Renal cortex interstitium (tissue), 11 donors: Measurements from ENCODE around the gene GPR132. TPM values are rescaled to one million over a fixed set of nuclear protein-coding genes. Genes with fewer than 3 reads are reported as not detected.
"Not testable (repeated sequence)": the region's sequence is repeated elsewhere in the genome, so short reads cannot be mapped to it uniquely, and the experiment has no call there.

Experiments used
- DNase-seq, 11 donors: peaks; one replicate each; pipeline ENCODE4 v3.0.0-alpha.2; 2013; ENCODE audit warnings: low read depth in 9 of 11, low spot score in 4 of 11; ENCODE audit errors: extremely low read depth in 1 of 11
- polyA plus RNA-seq, 3 donors: library from polyadenylated mRNA; unstranded; fragments of 120-200 nt; gene quantifications; one replicate each; pipeline ENCODE4 v1.2.1, GENCODE V29; 2013; ENCODE audit not compliant: insufficient read length in 3 of 3

Gene GPR132
- polyA plus RNA-seq, 3 donors = 0.26 to 0.83 (median 0.50) TPM

DNA sequence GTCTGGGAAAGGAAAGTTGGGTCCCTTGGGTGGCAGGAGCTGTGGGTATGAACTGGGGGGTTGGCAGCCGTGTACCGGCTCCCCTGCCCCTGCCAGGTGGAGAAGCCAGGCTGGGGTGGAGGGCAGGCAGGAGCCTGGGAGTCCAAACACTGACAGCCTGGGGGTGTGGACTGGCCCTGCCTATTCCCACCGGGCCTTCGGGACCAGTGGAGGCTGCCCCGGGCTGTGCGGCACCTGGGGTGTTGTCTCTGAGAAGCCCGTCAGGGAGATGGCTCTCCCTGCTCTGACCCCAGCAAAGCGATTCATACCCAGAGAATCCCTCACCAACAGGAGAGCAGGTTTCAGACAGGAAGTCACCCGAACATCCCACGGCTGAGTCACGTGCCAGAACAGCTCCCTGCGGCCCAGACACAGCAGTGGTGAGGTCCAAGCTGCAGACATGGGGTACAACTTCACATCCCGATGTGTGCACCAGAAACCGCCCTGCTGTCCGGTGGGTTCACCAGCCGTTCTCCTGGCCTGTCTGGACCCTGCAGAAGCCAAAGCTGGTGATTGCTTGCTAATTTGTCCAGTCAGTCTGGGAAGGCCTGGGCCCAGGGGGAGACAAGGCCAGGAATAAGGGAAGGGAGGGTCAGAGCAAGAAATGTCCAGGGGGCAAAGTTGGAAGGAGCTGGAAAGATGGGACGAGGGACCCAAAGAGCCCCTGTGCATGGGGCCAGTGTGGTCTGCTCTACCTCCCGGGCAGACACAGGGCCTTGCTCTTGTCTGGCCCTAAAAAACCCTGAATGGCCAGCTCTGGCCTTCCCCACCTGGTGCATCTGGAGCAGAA is 2.1 kb upstream of the GPR132 start:
- no peak for DNase-seq

DNA sequence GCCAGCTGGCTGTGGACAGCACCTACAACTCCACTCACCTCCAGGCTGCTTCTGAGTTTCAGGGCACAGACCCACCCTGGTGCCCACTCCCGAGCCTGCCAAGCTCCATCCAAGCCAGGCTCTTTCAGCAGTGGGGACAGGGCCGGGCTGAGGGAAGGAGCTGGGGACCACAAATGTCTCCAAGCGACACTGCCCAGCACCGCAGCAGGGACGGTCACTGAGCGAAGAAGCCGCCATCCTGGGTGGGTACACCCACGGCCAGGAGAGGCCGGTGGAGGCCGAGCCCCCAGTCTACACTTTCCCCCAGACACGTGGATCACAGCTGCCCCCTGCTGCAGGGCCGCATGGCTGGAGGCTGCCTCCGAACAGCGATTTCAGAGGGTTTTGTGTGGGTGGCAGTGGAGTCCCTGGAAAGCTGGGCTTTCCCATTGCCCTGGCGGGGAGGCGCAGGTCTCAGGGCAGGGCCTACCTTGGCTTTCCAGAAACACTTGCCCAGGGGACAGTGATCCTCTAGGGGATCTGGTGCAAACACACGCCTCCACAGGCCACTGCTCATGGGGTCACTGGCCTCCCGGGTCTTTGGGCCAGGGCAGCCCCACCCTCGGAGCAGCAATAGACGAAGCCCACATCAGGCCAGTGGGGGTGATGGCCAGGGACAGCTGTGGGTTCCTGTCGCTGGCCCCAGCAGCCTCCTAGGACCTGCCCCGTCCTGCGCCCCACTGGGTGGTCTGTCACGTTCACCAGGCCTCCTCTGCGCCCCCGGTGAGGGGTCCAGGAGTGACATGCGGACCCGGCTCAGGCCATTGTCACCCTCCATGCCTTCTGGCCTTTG is 1.2 kb upstream of the GPR132 start:
- DNase-seq = no peak

DNA sequence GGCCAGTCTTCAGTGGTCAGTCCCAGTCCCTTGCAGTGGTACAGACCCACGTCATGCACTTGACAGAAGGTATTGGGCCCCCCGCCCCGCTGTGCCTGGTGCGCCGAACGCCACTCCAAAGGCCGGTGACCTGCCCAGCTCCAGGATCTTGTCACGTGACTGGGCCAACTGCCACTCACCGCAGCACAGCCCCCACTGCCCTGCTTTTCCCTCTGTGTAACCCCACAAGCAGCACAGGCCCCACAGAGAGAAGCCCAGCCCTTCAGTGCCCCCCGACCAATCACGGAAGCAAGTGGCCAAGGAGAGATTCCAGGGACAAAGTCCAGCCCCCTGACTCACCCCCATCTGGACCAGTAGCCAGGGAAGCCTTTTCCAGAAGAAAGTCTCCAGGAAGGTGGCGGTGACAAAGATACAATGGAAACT is 498 bp downstream of the GPR132 start:
- DNase-seq = no peak

DNA sequence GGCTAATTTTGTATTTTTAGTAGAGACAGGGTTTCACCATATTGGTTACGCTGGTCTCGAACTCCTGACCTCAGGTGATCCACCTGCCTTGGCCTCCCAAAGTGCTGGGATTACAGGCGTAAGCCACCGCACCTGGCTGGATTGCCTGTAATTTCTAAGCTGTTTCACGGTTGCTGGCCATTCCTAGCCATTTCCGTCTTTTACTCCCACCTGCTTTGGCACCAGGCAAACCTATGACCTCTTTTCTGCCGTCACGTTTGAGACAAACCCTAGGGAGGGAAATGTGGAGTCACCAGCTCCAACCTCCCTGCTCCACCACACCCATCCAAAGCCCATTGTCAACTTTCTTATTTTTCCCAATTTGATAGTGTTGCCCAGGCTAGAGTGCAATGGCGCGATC is 1.2 kb downstream of the GPR132 start:
- DNase-seq = no peak

DNA sequence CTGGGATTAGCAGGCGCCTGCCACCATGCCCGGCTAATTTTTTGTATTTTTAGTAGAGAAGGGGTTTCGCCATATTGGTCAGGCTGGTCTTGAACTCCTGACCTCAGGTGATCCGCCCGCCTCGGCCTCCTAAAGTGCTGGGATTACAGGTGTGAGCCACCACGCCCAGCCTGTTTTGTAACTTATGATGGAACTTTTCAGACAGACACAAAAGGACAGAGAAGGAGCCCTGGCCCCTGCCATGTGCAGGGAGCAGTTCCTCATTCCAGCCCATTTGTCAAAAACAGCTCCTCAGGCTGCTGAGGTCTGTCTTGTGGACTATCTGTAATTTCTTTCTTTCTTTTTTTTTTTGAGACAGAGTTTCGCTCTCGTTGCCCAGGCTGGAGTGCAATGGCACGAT is 1.7 kb downstream of the GPR132 start:
- not testable (repeated sequence) for DNase-seq

DNA sequence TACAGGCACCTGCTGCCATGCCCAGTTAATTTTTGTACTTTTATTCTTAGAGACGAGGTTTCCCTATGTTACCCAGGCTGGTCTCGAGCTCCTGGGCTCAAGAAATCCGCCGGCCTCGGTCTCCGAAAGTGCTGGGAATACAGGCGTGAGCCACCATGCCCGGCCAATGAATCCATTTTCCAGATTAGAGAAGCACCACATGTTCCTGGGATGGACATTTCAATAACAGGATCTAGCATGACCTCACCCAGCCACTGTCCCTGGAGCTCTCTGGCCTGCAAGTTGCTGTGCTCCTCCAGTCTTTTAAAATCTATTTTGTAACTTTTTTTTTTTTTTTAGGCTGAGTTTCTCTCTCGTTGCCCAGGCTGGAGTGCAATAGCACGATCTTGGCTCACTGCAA is 2.2 kb downstream of the GPR132 start:
- DNase-seq = no peak

DNA sequence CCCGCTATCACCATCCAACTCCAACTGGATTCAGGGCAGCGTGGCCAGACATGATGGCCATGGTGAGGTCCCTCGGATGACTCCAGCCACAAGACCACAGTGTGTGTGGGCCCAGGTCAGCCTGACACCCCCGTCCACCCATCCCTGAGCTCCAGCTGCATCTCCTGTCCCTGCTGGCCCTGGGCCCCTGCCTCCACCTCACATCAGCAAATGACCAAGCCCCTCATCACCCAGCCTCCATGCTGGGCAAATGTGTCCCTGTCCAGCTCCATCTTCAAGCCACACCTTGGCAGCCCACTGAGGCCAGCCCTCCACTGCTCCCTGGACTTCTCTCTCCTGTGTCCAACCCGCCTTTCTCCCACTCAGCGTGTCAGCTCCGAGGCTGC is 3.2 kb downstream of the GPR132 start:
- no peak for DNase-seq

DNA sequence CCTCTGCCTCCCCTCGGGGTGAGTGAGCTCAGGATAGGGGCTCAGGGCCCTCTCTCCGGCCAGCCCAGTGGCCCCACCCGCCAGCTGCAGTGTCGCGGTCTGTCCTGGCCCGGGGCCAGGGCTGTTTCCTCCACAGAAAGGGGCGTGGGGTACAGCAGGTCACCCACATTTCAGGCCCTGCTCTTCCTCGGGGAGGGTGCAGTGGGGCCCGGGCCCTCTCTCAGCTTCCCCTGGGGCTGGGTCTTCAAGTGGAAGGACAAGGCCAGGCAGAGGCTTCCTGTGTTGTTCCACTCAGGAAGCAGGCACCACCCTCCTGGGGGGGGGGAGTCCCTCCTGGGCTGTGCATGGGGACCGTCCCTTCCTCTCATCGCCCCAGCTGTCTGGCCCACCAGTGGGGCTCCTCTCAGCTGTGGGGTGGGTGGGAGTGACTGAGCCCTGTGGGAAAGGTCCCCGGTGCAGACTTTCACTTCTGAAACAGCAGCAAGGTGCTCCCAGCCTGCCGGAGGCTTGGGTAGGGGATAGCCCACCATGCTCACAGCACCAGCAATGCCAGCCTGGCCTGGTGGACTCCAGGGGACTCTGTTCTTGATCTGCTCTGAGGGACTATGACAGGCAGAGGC is 3.7 kb downstream of the GPR132 start:
- DNase-seq = no peak

DNA sequence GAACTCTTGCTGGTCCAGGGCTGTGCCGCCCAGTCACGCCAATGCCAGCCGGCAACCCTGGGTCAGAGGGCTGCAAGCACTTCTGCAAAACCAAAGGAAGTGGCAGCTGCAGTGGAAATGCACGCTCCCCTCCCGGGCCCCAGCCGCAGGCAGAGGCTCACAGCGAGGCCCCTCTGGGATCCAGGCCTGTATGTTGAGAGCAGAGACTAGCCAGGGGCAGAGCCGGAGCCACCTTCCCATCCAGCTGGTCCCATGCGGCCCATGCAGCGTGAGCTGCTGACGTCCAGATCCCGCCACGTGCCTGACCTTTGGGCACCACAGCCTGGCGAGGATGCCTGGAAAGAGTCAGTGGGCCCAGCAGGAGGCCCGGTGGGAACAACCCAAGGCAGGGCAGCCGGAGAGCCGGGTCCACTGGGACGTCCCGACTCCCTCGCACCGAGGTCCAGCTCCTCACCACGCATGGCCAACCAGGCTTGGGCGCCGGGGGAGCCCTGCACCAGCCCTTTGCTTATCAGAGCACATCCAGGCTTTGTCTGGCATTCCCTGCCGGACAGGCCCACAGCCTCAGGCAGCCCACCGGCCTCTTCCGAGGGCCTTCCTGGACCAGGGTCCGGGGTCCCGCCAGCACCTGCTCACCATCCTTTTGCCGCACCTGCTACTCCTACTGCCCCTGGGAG is 4.3 kb downstream of the GPR132 start:
- no peak for DNase-seq

DNA sequence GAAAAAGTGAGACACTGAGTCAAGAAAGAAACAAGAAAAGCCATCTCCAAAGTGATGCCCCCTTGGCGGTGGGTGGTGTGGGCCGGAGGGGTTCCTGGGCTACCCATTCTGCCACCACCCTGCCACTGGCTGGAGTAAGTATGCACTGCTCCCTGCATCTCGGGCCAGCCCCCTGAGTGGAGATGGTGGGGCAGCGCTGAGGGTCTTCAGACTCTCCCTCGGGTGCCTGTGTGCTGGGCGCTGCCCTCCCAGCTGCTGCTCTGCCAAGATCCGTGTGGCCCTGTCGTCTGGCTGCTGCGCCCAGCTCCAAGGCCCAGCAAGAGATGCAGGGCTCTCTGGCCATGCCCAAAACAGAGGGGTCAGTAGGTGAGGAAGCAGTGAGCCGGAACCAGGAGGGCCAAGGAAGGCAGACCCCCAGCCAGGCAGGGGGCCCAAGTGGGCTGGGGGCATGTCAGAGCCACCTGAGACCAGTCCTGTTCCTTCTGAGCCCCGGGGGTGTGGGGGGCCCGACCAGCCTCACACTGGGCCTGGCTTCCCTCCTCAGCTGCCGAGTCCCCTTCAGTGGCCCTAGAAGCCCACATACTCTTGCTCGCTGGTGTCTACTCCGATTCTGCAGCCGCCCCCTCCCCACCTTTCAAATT is 5.2 kb downstream of the GPR132 start:
- DNase-seq = no peak

DNA sequence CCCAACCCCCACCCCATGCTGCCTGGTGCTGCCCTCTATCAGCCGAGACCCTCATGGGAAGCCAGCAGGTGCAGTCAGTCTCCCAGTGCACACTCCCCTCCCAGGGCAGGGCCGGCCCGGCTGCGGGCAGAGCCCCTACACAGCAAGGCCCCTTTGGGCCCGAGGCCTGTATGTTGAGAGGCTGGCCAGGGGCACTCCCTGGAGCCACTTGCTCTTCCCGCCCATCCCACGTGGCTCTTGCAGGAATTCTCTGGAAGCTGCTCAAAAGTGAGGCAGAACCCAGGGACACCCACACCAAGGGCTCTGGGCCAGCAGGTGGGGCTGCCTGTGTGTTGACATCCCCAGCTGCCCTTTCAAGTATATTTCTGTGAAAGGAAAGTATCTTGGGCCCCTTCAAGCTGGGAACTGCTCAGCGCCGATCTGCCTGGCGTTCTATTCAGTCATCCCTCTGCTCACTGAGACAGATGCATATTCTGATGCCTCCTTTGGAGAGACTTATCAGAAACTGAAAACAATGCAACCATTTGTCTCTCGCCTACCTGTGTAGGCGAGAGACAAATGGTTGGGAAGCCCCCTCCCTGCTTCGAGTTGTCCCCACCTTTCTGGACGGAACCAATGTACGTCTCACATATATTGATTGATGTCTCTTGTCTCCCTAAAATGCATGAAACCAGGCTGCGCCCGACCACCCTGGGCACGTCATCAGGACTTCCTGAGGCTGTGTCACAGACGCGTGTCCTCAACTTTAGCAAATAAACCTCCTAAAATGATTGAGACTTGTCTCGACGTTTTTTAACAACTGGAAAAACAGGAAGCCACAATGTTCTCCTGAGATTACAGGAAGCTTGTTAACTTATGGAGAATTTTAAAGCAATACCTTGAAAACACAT is 6.0 kb downstream of the GPR132 start:
- no peak for DNase-seq

DNA sequence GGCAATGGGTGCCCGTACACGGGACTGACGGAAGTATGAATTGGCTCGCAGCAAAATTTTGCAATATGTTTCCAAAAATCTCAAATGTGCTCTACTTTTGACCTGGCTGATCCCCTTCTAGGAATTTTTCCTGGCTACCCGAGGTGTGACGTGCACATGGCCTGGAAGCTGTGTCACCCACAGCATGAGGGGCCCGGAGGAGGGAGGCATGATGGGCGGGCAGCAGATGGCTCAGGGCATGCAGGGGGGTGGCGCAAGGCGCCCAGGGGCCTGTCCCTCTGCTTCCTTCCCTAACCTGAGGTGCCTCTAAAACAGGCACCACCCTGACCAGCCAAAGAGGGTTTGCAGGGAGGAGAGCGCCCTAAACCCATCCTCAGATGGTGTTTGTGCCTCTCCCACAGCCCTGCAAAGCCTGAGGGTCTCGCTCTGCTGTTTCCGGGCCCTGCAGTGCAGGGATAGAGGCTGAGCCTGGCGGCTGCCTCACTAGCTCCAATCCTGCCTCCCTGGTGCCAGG is 6.7 kb downstream of the GPR132 start:
- DNase-seq = no peak

DNA sequence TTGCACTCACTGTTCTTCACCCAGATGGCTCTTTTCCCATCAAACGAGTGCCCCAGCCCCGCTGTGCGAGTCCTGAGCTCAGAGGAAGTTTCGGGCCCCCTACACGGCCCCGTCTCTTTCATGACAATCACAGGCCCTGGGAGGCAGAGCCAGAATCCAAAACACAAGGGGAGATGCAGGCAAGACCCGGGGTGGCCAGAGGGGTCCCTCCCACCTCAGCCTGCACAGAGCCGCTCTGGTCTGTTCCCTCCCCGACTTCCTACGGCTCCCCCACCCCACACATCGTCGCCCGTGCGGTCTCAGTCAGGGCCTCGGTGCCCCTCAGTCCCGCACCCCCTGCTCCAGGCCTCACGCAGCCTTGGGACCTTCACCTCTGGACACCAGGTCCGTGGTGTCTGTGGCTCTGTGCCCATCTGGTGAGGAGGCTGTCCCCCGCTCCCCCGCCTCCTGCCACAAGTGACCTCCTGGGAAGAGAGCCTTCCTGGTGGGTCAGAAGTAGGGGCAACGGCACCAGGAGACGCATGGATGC is 8.9 kb downstream of the GPR132 start:
- DNase-seq = no peak

DNA sequence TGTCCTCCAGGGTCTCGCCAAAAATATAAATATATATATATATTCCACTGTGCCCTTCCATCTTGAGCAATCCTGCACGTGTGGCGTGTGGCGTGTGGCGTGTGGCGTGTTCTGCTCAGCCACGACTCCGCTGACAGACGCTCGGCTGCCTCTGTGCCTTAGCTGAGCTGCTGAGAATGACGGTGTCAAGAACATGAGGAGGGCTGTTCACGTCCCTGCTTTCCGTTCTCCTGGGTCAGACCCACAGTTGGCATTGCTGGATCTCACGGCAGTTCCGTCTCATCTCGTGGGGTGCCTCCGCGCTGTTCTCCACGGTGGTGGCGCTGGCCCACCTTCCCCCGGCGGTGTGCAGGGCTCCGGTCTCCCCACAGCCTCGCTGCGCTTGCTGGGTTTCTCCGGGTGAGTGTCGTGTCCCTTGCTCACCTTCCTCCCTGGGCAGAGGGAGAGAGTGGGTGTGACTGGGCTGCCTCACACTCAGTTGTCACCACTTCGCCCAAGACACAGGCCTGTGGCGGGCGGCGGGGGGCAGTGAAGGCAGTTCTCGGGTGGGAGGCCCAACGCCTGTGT is 9.4 kb downstream of the GPR132 start:
- no peak for DNase-seq

DNA sequence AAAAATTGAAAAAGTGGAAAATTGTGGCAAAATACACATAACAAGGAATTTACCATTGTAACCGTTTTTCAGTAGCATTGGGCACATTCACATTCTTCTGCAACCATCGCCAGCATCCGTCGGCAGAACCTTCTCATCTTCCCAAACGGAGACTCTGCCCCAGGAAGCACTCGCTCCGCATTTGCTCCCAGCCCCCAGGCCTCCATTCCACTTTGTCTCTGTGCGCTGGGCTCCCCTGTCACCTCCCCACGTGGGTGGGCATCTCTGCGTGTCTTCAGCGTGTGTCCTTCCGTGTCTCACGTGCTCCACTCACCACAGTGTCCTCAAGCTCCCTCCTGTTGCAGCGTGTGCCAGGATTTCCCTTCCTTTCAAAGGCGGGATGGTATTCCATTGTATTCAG is 9.9 kb downstream of the GPR132 start:
- no peak for DNase-seq

DNA sequence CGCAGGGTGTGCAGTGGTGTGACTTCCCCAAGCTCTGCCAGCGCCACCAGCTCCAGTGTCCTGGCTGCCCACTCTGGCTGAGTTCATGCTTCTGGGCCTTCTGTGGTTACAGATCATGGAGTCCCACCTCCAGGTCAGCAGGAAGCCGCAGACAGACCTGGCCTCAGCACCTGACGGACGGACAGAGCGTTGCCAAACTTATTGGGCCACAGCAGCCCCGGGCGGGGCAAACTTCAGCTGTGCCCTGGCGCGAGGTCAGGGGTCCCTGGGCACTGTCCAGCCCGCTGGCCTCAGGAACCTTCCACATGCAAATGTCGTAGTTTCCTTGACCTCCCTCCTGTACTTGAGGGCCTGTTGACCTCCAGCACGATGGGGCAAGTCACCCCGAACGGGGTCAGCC is 11.2 kb downstream of the GPR132 start:
- no peak for DNase-seq

DNA sequence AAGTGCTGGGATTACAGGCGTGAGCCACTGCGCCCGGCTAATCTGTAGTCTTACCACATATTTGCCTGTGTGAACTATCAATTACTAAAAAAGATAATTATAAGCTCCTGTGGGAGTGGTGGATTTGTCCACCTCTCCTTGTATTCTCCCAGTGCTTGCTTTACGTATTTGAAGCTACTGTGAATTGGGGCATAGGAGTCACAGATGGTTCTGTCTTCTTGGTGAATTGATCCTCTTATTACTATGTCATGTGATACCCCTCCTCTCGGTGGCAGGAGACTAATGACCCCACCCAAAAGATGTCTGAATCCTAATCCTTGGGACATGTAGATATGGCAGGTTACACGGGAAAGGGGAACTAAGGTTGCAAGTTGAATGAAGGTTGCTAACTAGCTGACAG is 11.8 kb downstream of the GPR132 start:
- DNase-seq = no peak
